ENCODE results near the gene PRXL2B.
A peak's percentile ranks its signal among the peaks of the same experiment; 100 is the strongest.
"Not testable (repeated sequence)": the region's sequence is repeated elsewhere in the genome, so short reads cannot be mapped to it uniquely, and the experiment has no call there.

The PRXL2B gene

DNA sequence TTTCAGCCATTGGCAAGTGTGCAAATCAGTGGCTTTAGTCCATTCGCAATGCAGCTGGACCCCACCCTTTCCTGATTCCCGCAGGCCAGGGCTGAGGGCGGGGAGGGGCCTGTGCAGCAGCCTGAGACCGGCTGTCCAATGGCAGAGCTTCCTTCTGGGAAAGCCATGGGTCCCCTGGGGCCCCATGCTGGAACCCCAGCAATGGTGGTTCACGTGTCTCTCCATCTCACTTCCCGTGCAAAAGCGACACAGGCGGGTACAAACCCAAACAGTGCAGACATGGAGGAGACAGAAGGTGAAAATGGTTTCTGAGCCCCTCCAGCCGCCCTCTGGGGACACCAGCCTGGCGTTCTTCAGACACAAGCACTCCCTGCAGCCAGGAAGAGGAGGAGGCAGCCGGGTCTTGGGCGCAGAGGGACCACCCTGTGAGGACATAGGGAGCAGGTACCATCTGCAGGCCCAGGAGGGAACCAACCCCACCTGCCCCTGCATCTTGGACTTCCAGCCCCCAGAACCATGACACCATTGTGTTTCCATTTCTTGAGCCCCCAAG lies 36.2 kb upstream of the PRXL2B start:
- not testable (repeated sequence) for DNase-seq (ENCODE audit: low read depth)

- DNase-seq (ENCODE audit: low read depth): not testable (repeated sequence)
These were observed 35.0 kb upstream of the PRXL2B start for GRCh38 chr1:2551544-2551943.

DNA sequence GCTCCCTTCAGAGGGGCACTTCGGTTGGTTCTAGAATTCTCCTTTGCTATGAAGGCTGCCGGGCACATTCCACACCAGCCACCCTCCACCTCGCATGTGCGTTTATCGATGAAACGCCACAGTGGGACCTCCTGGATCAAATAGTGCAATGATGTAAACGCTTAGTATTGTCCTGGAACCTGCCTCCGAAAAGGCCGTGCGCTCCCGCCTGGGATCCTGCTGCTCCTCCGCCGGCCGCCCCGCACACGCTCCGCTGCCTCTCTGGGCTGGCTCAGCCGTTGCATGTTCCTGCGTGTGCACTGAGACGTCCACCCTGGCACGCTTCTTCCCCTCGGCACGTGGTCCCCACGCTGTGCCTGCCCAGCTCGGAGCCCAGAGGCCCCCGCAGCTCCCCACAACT lies 34.4 kb upstream of the PRXL2B start:
- no peak for DNase-seq (ENCODE audit: low read depth)

- not testable (repeated sequence) for DNase-seq (ENCODE audit: low read depth)
These were observed 33.5 kb upstream of the PRXL2B start for GRCh38 chr1:2553076-2553475.

DNA sequence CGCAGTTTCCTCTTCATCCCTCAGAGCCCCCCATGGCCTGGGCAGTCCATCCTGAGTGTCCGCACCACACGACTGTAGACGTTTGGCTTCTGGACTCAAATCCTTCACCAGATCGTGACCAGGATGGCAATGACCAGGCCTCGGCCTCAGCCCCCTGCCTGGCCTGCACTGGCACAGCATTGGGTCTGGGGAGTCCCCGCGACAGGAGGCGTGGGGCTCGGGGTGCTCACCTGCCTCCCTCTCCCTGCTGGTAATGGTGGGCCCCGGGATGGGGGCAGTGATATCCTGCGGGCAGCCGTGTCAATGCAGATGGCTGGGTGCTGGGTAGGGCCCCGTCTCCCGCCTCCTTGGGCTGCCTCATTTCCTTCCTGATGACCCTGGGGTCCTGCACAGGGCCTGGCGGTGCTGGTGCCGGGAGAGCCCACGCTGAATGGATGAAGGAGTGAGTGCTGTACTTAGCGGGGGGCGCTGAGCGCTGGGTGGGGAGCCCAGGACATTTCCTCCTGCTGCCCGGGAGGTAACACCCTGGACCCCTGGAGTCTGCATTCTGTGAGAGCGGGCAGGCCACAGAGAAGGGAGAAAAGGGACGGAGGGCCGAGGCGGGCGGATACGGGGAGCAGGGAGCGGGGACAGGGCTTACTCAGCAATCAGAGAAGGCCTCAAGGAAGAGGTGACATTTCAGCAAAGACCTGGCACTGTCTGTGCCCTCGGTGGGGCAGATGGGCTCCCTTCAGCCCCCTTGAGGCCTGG lies 32.5 kb upstream of the PRXL2B start:
- DNase-seq (ENCODE audit: low read depth): no peak

DNA sequence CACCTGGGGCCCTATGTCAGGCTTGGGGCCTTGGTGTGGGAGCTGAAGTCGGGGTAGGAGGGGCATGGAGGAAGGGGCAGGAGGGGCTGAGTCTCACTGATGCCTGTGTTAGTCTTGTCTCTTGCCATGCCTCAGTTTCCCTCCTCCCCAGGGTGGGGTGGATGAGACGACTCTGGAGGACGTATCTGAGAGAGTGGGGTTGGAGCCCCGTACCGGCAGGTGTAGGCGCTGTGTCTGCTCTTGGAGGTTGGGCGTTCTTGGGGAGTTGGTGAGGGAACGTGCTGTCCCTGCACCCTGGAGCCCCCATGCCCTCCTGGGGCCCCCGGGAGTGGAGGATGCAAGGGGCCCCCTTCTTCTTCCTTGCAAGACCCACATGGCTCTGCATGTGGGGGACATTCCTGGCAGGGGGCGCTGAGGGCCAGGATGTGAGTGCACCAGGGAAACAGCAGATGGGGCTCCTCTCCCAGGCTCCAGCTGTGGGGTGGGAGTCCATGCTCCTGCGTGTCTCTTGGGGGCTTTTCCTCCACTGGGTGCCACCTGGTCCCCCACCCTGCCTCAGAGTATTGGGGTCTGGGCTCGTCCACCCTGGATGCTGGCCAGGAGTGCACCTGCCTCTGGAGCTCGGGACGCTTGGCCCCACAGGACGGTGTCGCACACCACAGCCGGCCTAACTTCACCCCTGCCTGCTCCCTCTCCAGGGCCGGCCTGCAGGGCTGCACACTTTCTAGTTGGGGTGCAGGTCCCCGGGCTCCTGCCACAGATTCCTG lies 31.8 kb upstream of the PRXL2B start:
- DNase-seq (ENCODE audit: low read depth): no peak

DNA sequence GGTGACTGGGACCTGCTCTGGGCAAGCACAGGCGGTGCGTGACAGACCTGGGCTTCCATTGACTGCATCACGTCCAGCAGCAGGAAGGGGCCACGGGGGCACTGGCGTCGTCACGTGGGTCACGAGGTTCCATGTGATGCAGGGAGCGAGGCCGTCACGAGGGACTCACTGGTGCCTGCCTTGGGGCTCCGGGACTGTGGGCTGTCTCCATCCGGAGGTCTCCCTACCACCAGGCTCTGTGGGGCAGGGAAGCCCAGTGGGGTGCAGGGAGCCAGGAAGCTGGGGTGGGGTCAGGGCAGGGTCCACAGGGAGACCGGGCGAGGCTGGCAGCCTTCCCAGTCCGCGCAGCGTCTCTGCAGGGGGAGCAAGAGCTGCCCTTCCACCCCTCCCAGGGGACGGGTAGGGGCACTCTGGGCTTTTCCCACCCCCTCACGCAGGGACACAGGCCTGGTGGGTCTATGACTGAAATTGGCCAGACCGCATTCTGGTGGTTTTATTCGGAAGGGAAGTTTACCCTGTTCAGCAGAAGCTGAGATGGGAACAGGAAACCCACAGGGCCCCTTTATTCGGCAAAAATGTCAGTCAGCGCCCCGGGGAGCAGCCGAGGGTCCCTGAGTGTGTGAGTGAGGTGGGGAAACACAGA lies 30.8 kb upstream of the PRXL2B start:
- peak; percentile 3 for DNase-seq (ENCODE audit: low read depth)

DNA sequence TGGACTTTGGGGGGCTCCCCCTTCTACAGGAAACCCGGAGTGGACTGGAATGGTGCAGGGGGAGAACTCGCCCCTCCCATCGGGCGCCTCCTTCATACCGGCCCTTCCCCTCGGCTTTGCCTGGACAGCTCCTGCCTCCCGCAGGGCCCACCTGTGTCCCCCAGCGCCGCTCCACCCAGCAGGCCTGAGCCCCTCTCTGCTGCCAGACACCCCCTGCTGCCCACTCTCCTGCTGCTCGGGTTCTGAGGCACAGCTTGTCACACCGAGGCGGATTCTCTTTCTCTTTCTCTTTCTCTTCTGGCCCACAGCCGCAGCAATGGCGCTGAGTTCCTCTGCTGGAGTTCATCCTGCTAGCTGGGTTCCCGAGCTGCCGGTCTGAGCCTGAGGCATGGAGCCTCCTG lies 30.3 kb upstream of the PRXL2B start, which contains the start of gene TNFRSF14:
Gene TNFRSF14, plus strand, starts transcription at position 95 of the 401 bp plus-strand sequence. Its CDS starts 294 bp downstream, at position 389.
- DNase-seq (ENCODE audit: low read depth): peak; percentile 15

DNA sequence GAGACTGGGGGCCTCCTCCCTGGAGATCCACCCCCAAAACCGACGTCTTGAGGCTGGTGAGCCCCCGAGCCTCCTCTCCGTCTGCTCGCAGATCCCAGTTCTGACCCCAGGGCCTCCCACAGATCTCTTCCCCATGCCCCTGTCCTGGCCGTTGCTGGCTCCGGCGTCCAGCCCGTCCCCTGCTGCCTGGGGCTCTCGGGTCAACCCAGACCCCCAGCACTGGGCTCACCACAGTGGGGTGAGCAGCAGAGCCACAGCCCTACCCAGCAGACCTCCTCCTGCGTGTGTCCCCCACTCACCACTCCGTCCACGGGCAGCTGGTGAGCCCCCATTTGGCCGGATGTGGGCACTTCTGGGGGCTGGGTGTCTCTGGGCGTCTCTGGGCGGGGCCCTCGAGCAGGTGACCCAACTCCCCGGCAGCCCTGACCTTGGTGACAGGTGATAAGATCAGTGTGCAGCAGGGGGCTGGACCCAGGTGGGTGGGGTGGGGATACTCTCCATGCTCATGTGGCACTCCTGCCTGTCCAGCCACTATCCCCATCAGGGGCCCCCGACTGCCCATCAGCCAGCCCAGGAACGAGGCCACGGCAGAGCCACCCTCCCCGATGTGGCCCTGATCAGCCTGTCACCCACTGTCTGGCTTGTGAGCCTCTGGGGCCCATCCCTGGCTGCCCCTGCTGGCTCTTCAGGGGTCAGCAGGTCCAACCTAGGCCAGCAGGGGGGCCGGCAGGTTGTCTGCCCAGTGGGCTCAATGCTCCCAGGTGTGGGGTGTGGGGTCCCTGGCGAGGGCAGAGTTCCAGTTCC lies 29.7 kb upstream of the PRXL2B start:
- DNase-seq (ENCODE audit: low read depth): no peak

DNA sequence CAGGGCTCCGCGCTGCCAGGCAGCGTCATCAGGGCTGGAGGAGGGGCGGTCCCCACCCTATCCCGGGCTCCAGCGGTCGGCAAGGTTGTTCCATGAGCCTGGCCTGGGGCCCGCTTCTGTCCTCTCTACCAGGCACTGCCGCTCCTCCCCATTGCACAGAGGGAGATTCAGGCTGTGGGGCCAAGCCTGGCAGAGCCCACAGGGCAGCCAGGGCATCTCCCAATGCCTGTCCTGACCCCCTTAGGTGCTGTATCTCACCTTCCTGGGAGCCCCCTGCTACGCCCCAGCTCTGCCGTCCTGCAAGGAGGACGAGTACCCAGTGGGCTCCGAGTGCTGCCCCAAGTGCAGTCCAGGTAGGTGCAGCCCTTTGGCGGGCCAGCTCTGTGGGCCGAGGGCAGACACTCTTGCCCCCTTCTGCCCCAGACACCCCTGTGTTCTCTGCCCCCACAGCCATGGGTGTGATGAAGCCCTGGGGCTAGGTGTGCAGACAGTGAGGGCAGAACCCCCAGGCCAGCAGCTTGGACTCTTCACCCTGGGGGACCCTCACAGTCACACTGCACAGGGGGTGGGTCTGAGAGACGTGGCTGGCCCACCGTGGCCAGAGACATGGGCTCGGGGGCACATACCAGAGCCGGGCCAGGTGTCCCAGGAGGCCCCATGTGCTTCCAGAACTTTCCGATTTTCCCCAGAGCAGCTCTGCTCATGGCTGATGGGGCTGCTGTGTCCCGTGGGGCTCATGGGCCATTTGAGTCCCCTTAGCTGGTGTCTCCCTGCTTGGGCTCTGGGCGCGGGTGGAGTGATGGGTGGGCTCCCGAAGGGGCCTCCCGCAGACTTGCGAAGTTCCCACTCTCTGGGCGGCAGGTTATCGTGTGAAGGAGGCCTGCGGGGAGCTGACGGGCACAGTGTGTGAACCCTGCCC lies 28.8 kb upstream of the PRXL2B start:
- DNase-seq (ENCODE audit: low read depth): no peak

DNA sequence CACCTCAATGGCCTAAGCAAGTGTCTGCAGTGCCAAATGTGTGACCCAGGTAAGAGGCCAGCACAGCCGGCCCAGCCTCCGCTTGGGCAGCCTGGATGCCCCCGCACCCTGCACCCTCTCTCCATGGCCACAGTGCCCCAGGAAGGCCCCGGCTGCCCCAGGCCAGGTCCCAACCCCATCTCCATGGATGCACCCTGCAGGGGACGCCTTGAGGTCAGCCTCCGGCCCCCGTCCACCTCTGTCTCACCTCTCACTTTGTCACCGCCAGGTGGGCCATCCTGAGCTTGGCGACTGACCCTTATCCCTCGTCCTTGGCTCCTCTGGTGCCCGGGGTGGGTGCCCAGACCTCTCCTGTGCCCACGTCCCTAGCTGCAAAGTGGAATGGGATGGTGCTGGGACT lies 28.2 kb upstream of the PRXL2B start:
- DNase-seq (ENCODE audit: low read depth): no peak

- DNase-seq (ENCODE audit: low read depth): no peak
These were observed 27.7 kb upstream of the PRXL2B start for GRCh38 chr1:2558861-2559260.

GRCh38 chr1:2559509-2560298 lies 26.9 kb upstream of the PRXL2B start:
- DNase-seq (ENCODE audit: low read depth): no peak

GRCh38 chr1:2560299-2561073 lies 26.1 kb upstream of the PRXL2B start:
- no peak for DNase-seq (ENCODE audit: low read depth)

- no peak for DNase-seq (ENCODE audit: low read depth)
These were observed 25.1 kb upstream of the PRXL2B start for GRCh38 chr1:2561446-2561845.

DNA sequence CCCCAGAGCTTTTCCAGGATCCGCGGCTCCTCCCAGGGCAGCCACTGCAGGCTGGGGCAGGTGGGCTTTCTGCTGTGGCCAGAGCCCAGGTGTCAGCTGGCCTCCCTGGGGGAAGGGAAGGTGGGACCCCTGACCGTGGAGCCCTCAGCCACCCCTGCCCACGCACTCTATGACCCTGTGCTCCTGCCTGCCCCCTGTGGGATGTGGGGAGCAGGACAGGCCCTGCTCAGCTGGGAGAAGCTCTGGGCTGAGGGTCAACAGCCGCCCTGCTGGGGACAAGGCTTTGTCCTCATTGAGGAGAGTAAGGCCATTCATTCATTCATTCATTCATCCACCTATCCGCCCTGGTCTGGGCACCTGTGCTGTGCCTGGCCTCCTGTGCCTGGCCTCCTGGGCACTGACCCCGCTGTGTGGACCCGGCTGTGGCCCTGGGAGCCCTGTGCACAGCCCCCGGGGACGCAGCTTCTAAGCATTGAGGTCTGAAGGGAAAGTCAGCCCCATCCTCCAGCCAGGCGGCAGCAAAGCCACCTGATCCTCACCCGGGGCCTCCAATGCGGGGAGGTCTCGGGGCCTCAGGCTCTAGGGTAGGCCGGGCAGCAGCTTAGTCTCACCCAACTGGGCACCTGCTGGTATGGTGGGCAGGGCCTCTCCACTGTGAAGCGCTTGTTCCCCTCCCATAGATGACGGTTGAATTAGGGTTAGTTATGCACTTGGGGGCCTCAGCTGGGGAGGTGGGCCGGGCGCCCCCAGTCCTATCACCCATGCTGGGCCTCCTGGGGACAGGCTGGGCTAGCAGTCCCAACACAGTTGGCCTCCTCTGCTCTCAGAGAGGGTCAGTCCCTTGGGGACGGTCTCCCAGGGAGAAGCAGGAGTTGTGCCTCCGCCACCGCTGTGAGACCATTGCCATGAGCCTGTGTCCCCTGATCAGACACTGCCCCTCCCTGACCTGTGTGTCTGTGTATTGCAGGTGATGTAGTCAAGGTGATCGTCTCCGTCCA lies 24.4 kb upstream of the PRXL2B start:
- DNase-seq (ENCODE audit: low read depth): no peak

GRCh38 chr1:2563205-2563604 lies 23.4 kb upstream of the PRXL2B start:
- no peak for DNase-seq (ENCODE audit: low read depth)
